Bronchial epithelial cell (primary cell): Measurements from ENCODE around the gene PIEZO1. TPM values are rescaled to one million over a fixed set of nuclear protein-coding genes. Genes with fewer than 3 reads are reported as not detected.

ENCODE experiments used
- DNase-seq: peaks from one replicate; pipeline ENCODE4 v3.0.0-alpha.2; 2010; ENCODE audit warnings: low read depth
- FAIRE-seq: peaks from 2 replicates; lab custom pipeline; 2011; peaks lifted over from hg19 to GRCh38; lab: Jason Lieb, UNC
- H3K27me3 ChIP-seq: 2 replicates; pipeline ENCODE4 v1.5.1; 2011; ENCODE audit warnings: low read length; ENCODE audit not compliant: control insufficient read depth, insufficient read depth
- H3K36me3 ChIP-seq: 2 replicates; pipeline ENCODE4 v1.5.1; 2011; ENCODE audit warnings: low read length; ENCODE audit not compliant: control insufficient read depth, insufficient read depth
- H3K4me3 ChIP-seq: 2 replicates; pipeline ENCODE4 v1.5.1; 2011; ENCODE audit warnings: mild to moderate bottlenecking, low read depth, low read length, control low read depth
- CTCF ChIP-seq: IDR thresholded peaks from 2 replicates; pipeline ENCODE4 v1.5.1; 2011; ENCODE audit warnings: mild to moderate bottlenecking, moderate library complexity, low read length, control low read depth, inconsistent platforms; ENCODE audit not compliant: insufficient read depth, severe bottlenecking
- total RNA-seq: library from RNA; depleted of rRNA; stranded (reverse); fragments of >200 nt; gene quantifications from 2 replicates; pipeline ENCODE4 v1.2.1, GENCODE V29; 2014

The PIEZO1 gene
- total RNA-seq, 1 donor from 2014 or later: 98.2 TPM

- H3K4me3 ChIP-seq: no peak overlapping the region
- TF ChIP-seq CTCF: no peak
- FAIRE-seq (no peak), DNase-seq (no peak)
- H3K27me3 ChIP-seq: no peaks in the 10 kb centered on the region
- no peaks in the 10 kb centered on the region for H3K36me3 ChIP-seq
Observed at GRCh38 chr16:88702371-88703210, 82.4 kb downstream of the PIEZO1 start.

GRCh38 chr16:88701581-88702370 lies 83.2 kb downstream of the PIEZO1 start:
- Histone ChIP-seq H3K27me3 (no peaks in the 10 kb centered on the region), H3K36me3 (peaks cover 1% of the 10 kb centered on the region), H3K4me3 (no peak overlapping the region)
- FAIRE-seq (no peak), DNase-seq (no peak)
- TF ChIP-seq CTCF: no peak

- DNase-seq (peak; percentile 40), FAIRE-seq (no peak)
- no peaks in the 10 kb centered on the region for H3K27me3 ChIP-seq
- peaks cover 3% of the 10 kb centered on the region for H3K36me3 ChIP-seq
- no peak for TF ChIP-seq CTCF
- H3K4me3 ChIP-seq: no peak overlapping the region
Observed at GRCh38 chr16:88700636-88701482, 84.2 kb downstream of the PIEZO1 start.

- FAIRE-seq: no peak
- no peak for TF ChIP-seq CTCF
Observed at GRCh38 chr16:88700322-88700635, 84.7 kb downstream of the PIEZO1 start.

GRCh38 chr16:88699180-88699579 lies 85.8 kb downstream of the PIEZO1 start:
- no peak for TF ChIP-seq CTCF
- Histone ChIP-seq H3K36me3 (peaks cover 3% of the 10 kb centered on the region), H3K27me3 (no peaks in the 10 kb centered on the region), H3K4me3 (no peak overlapping the region)
- no peak for FAIRE-seq
- no peak for DNase-seq

More at GRCh38 chr16:88700322-88700635, 84.7 kb downstream of the PIEZO1 start:
- DNase-seq: no peak
- Histone ChIP-seq H3K36me3 (peaks cover 3% of the 10 kb centered on the region), H3K27me3 (no peaks in the 10 kb centered on the region), H3K4me3 (no peak overlapping the region)
